ENCODE measurements around the gene BCKDK.

Gene BCKDK

GRCh38 chr16:31108035-31108793 is at the start of gene BCKDK:
TSS of gene BCKDK (plus strand) at chr16:31108386. CDS start at chr16:31109224, 838 bp downstream.
- DNase-seq, result peak; percentile 90

GRCh38 chr16:31061126-31061812 is 46.9 kb upstream of the BCKDK start:
- no peak for DNase-seq

GRCh38 chr16:31061813-31062440 is 46.3 kb upstream of the BCKDK start:
- no peak for DNase-seq

- no peak for DNase-seq
Observed at GRCh38 chr16:31063495-31063842, 44.7 kb upstream of the BCKDK start.

GRCh38 chr16:31063843-31064611 is 44.2 kb upstream of the BCKDK start:
- DNase-seq, result no peak

GRCh38 chr16:31064882-31065461 is 43.2 kb upstream of the BCKDK start:
- no peak for DNase-seq

GRCh38 chr16:31067342-31067741 is 40.8 kb upstream of the BCKDK start:
- no peak for DNase-seq

DNA sequence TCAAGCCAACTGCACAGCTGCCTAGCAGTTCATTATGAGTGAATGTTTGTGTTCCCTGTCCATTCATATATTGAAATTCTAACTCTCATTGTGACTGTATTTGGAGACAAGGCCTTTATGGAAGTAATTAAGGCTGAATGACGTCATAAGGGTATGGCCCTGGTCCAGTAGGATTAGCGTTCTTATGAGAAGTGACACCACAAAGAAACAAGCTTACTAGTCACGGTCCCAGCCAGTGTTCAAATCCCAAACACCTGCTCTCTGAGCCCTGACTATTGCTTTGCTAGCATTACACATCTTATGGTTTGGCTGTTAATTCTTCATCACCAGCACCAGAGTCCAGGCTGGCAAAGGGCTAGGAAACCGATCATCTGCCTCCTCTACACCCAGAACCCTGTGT is 36.3 kb upstream of the BCKDK start:
- peak; percentile 38 for DNase-seq

DNA sequence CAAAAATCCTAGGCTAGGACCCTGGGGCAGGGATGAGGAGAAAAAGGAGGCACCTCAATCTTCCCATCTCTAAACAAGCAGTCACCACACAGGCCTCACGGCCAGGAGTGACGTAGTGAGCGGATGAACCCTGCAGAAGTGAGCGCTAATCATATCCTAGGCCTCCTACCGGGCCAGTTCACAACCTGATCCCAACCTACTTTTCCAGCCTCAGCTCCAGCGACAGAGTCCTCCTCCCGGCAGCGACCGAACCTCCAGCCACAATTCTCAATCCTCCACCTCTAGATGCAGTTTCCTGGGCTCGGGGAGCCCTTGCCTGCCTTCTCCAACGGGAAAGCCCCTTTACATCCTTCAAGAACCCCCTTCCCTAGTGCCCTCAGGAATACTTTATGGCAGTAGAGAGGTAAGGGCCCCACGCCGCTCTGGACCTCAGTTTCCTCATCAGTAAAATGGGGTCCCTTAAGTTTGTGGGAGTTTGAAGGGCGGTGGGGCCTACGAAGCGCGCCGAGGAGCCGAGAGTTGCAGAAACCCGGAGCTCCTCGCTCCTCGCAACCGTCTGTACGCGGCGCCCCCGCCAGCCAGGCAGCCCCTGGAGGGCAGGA is 35.5 kb upstream of the BCKDK start:
- peak; percentile 28 for DNase-seq

GRCh38 chr16:31073142-31073969 is 34.8 kb upstream of the BCKDK start:
- peak; percentile 95 for DNase-seq

GRCh38 chr16:31073970-31074813 is 34.0 kb upstream of the BCKDK start, which contains the start of the genes ZNF646 and ZNF668:
TSS of gene ZNF646 (plus strand) at chr16:31074422. CDS start at chr16:31076325, 1,903 bp downstream.
TSS of gene ZNF668 (minus strand) at chr16:31074240. CDS start at chr16:31064459, 9,781 bp downstream.
- DNase-seq, result peak; percentile 100

- DNase-seq, result peak; percentile 16
Observed at GRCh38 chr16:31074814-31075183, 33.4 kb upstream of the BCKDK start.

- DNase-seq, result no peak
Observed at GRCh38 chr16:31076319-31076718, 31.9 kb upstream of the BCKDK start.

- DNase-seq, result no peak
Observed at GRCh38 chr16:31077024-31077423, 31.2 kb upstream of the BCKDK start.

DNA sequence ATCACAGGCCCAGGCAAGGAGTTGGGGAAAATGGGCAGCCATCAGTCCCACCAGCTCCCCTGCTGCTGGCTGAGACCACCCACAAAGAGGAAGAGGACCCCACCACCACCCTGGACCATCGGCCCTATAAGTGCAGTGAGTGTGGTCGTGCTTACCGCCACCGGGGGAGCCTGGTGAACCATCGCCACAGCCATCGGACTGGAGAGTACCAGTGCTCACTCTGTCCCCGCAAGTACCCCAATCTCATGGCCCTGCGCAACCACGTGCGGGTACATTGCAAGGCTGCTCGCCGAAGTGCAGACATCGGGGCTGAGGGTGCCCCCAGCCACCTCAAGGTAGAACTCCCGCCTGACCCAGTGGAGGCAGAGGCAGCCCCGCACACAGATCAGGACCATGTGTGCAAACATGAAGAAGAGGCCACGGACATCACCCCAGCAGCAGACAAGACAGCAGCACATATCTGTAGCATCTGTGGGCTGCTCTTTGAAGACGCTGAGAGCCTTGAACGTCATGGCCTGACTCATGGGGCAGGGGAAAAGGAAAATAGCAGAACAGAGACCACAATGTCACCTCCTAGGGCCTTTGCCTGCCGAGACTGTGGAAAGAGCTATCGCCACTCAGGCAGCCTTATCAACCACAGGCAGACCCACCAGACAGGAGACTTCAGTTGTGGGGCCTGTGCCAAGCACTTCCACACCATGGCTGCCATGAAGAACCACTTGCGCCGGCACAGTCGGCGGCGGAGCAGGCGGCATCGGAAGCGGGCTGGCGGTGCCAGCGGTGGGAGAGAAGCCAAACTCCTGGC is 30.4 kb upstream of the BCKDK start:
- DNase-seq, result no peak

GRCh38 chr16:31078597-31079341 is 29.4 kb upstream of the BCKDK start:
- no peak for DNase-seq

- no peak for DNase-seq
Observed at GRCh38 chr16:31079342-31079944, 28.7 kb upstream of the BCKDK start.

DNA sequence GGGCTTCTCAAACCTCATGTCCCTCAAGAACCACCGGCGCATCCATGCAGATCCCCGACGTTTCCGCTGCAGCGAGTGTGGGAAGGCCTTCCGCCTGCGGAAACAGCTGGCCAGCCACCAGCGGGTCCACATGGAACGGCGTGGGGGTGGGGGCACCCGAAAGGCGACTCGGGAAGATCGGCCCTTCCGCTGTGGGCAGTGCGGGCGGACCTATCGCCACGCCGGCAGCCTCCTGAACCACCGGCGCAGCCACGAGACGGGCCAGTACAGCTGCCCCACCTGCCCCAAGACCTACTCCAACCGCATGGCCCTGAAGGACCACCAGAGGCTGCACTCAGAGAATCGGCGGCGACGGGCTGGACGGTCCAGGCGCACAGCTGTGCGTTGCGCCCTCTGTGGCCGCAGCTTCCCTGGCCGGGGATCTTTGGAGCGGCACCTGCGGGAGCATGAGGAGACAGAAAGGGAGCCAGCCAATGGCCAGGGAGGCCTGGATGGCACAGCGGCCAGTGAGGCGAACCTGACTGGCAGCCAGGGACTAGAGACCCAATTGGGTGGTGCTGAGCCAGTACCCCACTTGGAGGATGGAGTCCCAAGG is 28.1 kb upstream of the BCKDK start:
- no peak for DNase-seq

All from suppressor macrophage treated with lipopolysaccharide for 4 hours (primary cell).